Osteoblast (primary cell): ENCODE results near the gene KCND2. TPM values are rescaled to one million over a fixed set of nuclear protein-coding genes. Genes with fewer than 3 reads are reported as not detected.
"Not testable (repeated sequence)": the region's sequence is repeated elsewhere in the genome, so short reads cannot be mapped to it uniquely, and the experiment has no call there.

Experiments used
- DNase-seq: peaks from one replicate; pipeline ENCODE4 v3.0.0; 2011; ENCODE audit warnings: low spot score, mixed read lengths; ENCODE audit not compliant: insufficient read length; ENCODE audit errors: missing footprints
- H2AFZ ChIP-seq: 2 replicates; pipeline ENCODE4 v1.6.0; 2011; ENCODE audit warnings: mild to moderate bottlenecking, low read length
- H3K27ac ChIP-seq: 2 replicates; pipeline ENCODE4 v1.5.1; 2011; ENCODE audit warnings: mild to moderate bottlenecking, low read depth, low read length, moderate library complexity
- H3K27me3 ChIP-seq: 2 replicates; pipeline ENCODE4 v1.6.0; 2012; ENCODE audit warnings: mild to moderate bottlenecking, control low read depth, inconsistent platforms, low read length, moderate library complexity; ENCODE audit not compliant: insufficient read depth
- H3K36me3 ChIP-seq: 2 replicates; pipeline ENCODE4 v1.5.1; 2011; ENCODE audit warnings: mild to moderate bottlenecking, low read length, control low read depth, moderate library complexity; ENCODE audit not compliant: insufficient read depth
- H3K4me1 ChIP-seq: 2 replicates; pipeline ENCODE4 v1.5.1; 2011; ENCODE audit warnings: mild to moderate bottlenecking, low read length, control low read depth, moderate library complexity; ENCODE audit not compliant: insufficient read depth
- H3K4me2 ChIP-seq: 2 replicates; pipeline ENCODE4 v1.6.0; 2011; ENCODE audit warnings: mild to moderate bottlenecking, low read length; ENCODE audit not compliant: insufficient read depth
- H3K4me3 ChIP-seq: fragments of 200-600 bp; sonication (generic); 3 replicates; pipeline ENCODE4 v1.5.1; 2012; ENCODE audit warnings: mild to moderate bottlenecking, low read length, inconsistent platforms; ENCODE audit not compliant: insufficient read depth
- H3K79me2 ChIP-seq: 2 replicates; pipeline ENCODE4 v1.6.0; 2012; ENCODE audit warnings: mild to moderate bottlenecking, low read length, control low read depth, inconsistent platforms; ENCODE audit not compliant: insufficient read depth
- H3K9me3 ChIP-seq: 2 replicates; pipeline ENCODE4 v1.5.1; 2011; ENCODE audit warnings: low read depth, low read length, control low read depth
- H4K20me1 ChIP-seq: 2 replicates; pipeline ENCODE4 v1.6.0; 2012; ENCODE audit warnings: mild to moderate bottlenecking, low read length, control low read depth; ENCODE audit not compliant: insufficient read depth
- total RNA-seq: library from RNA; depleted of rRNA; stranded (reverse); fragments of >200 nt; gene quantifications from 2 replicates; pipeline ENCODE4 v1.2.3, GENCODE V29; 2012
- TF ChIP-seq, protein P1 (sequence below): IDR thresholded peaks from 2 replicates; pipeline ENCODE4 v1.5.1; 2011; ENCODE audit warnings: mild to moderate bottlenecking, low read depth, low read length, moderate library complexity; ENCODE audit errors: extremely low read depth

Gene KCND2
- total RNA-seq, 1 donor: 6.5 TPM

DNA sequence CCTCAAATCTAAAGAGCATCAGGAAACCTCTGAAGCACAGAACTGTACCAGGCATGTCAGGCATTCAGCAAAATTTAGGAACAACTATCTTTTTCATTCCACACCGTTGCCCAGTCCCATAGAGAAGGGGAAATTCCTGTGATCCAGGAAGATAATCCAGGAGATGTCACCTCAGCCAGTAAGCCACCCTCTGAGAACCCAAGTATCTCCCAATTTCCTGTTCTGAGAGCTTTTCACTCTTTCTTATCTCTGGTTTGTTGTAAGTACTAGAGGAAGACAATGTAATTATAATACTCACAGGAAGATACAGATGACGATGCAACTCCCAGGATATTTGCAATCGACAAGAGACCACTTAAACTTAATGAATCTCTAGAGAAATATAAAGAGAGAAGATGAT is 487.9 kb downstream of the KCND2 start:
- Histone ChIP-seq H3K4me3 (no peak overlapping the region), H3K27ac (no peak overlapping the region), H3K4me2 (no peak overlapping the region), H3K9me3 (no peaks in the 10 kb centered on the region), H4K20me1 (no peaks in the 10 kb centered on the region), H3K79me2 (no peaks in the 10 kb centered on the region), H3K4me1 (no peaks in the 10 kb centered on the region), H3K36me3 (no peaks in the 10 kb centered on the region), H3K27me3 (no peaks in the 10 kb centered on the region), H2AFZ (no peak overlapping the region)
- DNase-seq: no peak
- TF ChIP-seq, protein P1, sequence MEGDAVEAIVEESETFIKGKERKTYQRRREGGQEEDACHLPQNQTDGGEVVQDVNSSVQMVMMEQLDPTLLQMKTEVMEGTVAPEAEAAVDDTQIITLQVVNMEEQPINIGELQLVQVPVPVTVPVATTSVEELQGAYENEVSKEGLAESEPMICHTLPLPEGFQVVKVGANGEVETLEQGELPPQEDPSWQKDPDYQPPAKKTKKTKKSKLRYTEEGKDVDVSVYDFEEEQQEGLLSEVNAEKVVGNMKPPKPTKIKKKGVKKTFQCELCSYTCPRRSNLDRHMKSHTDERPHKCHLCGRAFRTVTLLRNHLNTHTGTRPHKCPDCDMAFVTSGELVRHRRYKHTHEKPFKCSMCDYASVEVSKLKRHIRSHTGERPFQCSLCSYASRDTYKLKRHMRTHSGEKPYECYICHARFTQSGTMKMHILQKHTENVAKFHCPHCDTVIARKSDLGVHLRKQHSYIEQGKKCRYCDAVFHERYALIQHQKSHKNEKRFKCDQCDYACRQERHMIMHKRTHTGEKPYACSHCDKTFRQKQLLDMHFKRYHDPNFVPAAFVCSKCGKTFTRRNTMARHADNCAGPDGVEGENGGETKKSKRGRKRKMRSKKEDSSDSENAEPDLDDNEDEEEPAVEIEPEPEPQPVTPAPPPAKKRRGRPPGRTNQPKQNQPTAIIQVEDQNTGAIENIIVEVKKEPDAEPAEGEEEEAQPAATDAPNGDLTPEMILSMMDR: no peak

DNA sequence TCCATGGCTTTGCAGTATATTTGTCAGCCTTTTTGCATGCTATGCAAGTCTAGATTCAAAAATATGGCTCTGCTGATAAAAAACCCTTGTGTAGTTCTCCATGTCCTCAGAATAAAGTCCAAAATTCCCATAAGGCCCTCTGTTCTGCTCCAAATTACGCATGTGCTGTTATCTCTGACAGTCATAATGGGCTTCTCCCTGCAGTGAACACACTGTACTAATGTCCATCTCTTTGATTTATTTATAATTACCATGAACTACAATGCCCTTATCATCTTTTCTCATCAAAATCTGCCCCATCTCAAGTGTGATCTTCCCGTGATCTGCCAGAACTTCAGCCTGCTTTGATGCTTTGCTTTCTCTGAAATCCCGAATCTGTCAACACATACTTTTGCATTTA is 497.2 kb downstream of the KCND2 start:
- TF ChIP-seq, protein P1: no peak
- no peak overlapping the region for H3K27ac ChIP-seq
- no peak overlapping the region for H2AFZ ChIP-seq
- no peaks in the 10 kb centered on the region for H3K27me3 ChIP-seq
- no peaks in the 10 kb centered on the region for H3K9me3 ChIP-seq
- H3K4me2 ChIP-seq: no peak overlapping the region
- no peak for DNase-seq
- no peaks in the 10 kb centered on the region for H3K4me1 ChIP-seq
- no peaks in the 10 kb centered on the region for H4K20me1 ChIP-seq
- no peak overlapping the region for H3K4me3 ChIP-seq
- no peaks in the 10 kb centered on the region for H3K79me2 ChIP-seq
- H3K36me3 ChIP-seq: no peaks in the 10 kb centered on the region

DNA sequence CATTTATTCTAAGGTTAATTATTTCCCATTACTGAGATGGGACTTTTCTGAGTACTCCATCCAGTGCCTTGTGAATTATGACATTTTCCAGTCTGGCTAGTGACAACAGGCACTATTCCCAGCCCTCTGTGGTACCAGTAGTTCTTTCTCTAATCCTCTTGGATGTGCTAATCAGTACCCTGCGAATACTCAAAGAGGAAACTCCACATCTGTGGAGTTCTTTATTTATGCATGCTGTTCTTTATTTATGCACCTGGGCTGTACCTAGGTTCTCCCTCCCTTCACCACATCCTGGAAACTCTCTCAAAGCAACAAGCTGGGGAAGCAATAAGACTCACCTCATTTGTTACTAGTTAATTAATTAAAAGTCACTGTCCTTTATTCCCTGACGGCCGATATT is 501.5 kb downstream of the KCND2 start:
- DNase-seq: no peak
- no peaks in the 10 kb centered on the region for H3K27me3 ChIP-seq
- no peaks in the 10 kb centered on the region for H3K4me1 ChIP-seq
- H3K27ac ChIP-seq: no peak overlapping the region
- no peak overlapping the region for H3K4me2 ChIP-seq
- no peaks in the 10 kb centered on the region for H3K79me2 ChIP-seq
- no peaks in the 10 kb centered on the region for H4K20me1 ChIP-seq
- H2AFZ ChIP-seq: no peak overlapping the region
- no peak overlapping the region for H3K4me3 ChIP-seq
- TF ChIP-seq, protein P1: no peak
- no peaks in the 10 kb centered on the region for H3K9me3 ChIP-seq
- H3K36me3 ChIP-seq: no peaks in the 10 kb centered on the region

DNA sequence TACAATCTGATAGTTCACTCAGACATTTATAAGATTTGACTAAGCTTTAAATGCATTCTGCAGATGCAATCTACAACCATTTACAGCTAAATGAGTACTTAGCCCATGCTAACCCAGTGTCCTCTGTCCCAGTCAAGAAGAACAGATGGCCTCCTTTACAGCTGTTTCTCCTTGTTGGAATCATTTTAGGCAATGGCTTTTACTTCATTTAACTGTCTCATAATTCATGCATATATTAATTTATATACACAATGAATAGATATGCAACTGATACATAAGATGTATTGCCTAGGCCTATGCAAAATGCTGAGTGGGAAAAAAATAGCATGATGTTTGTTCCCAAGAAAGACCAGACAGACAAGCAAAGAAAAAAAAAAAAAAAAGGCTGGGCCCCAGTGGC is 502.8 kb downstream of the KCND2 start:
- Histone ChIP-seq H3K27me3 (no peaks in the 10 kb centered on the region), H4K20me1 (no peaks in the 10 kb centered on the region), H3K4me1 (no peaks in the 10 kb centered on the region), H3K4me2 (no peak overlapping the region), H3K36me3 (no peaks in the 10 kb centered on the region), H3K4me3 (no peak overlapping the region), H3K79me2 (no peaks in the 10 kb centered on the region), H3K27ac (no peak overlapping the region), H3K9me3 (no peaks in the 10 kb centered on the region), H2AFZ (no peak overlapping the region)
- TF ChIP-seq, protein P1: no peak
- no peak for DNase-seq

DNA sequence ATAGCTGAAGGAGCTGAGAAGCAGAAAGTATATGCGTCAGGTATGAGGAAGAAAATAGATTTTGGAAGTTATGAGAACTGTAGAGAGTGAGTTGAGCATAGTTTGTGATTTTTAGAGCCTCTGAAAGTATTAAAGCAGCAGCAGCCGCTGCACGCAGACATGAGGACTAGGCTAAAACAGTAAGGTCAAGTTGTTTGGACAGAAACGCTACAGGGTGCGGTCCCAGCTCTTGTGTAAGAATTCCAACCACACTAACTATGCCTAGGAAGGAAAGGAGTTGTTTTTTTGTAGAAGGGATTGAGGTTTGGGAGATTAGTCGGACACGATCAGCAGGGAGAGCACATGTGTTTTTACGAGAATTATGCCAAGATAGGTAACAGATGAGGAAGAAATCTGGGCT is 506.1 kb downstream of the KCND2 start:
- H3K36me3 ChIP-seq, H3K4me2 ChIP-seq, H3K4me1 ChIP-seq, H3K27me3 ChIP-seq, DNase-seq, H3K9me3 ChIP-seq, H3K79me2 ChIP-seq, H4K20me1 ChIP-seq, H3K4me3 ChIP-seq, H3K27ac ChIP-seq, H2AFZ ChIP-seq: not testable (repeated sequence)

DNA sequence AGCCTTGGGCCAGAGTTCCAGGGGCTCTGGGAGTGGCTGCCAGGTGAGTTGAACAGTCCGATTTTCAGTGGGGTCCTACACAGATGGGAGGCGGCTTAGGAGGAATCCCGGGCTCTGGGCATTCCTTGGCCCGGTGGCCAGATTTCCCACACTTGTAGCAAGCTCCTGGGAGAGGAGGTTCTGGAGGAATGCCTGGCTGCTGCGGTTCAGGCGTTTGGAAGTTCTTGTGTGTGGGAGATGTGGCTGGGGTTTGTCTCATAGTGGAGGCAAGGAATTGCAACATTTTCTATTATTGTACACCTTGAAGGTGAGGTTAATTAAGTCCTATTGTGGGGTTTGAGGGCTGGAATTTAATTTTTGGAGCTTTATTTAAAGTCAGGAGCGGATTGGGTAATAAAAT is 507.5 kb downstream of the KCND2 start:
- H3K4me1 ChIP-seq, H3K4me2 ChIP-seq, H2AFZ ChIP-seq, DNase-seq, H4K20me1 ChIP-seq, H3K27ac ChIP-seq, H3K9me3 ChIP-seq, H3K79me2 ChIP-seq, H3K4me3 ChIP-seq, H3K27me3 ChIP-seq, H3K36me3 ChIP-seq: not testable (repeated sequence)
